COR-L47 (cell line): ENCODE results near the gene TMEM120A.

Experiments
- DNase-seq: peaks from one replicate; lab custom pipeline; 2025; lab: John Stamatoyannopoulos, UW

TMEM120A gene

DNA sequence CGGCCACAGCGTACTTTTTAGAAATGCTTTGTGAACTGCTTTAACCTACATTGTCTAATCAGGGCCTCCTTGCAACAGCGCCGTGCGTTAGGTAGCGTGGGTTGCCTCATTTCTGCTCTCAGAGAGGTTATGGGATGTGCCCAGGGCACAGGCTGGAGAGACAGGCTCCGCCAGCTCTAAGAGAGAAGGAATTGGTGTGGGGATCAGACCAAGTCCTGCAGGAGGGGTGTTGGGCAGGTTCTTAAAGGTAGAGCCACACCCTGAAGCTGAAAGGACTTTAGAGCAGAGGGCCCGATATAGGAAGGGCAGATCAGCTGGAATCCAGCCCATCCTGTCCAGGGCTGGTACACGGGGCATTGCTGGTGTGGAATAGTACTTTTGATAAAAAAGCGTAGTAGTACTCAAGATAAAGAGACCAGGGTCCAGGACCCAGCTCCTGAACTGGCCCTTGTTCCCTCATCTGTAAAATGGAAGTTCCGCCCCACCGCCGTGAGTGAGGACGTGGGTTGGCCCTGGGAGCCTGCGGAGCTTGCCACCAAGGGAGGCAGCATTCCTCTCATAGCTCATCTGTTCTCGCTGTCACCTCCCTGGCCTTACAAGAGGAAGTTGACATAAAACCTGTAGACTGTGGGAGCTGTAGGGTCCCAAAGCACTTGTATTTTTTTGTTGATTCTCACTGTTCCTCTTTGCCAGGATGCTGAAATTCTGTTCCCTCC, 37.2 kb downstream of the TMEM120A start:
- DNase-seq: no peak

DNA sequence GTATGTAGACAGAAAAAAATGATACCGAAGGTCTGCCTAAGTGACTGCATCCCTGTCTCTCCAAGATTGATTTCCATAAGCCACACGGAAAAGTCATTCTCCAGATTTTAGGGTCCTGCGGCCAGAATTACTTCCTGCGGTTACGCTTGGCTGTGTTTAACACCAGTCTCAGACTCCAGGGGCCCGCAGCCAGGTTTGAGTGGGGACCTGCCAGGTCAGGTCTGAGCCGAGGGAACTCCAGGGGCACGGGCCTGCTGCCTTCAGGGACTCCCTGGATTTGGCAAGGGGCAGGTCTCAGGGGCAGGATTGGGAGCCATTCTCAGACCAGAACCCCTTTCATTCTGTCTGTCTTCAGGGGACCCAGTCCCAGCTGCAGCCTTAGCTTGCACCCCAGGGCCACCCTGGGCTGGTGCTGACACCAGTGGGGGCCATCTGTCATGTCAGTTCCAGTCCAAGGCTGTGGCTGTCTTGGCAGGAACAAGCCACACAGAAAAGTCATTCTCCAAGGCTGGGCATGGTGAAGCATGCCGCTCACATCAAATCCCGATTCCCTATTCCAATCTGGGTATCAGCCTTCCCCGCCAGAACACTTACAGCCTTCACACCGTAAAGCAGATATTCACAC, 39.0 kb downstream of the TMEM120A start:
- DNase-seq: no peak

DNA sequence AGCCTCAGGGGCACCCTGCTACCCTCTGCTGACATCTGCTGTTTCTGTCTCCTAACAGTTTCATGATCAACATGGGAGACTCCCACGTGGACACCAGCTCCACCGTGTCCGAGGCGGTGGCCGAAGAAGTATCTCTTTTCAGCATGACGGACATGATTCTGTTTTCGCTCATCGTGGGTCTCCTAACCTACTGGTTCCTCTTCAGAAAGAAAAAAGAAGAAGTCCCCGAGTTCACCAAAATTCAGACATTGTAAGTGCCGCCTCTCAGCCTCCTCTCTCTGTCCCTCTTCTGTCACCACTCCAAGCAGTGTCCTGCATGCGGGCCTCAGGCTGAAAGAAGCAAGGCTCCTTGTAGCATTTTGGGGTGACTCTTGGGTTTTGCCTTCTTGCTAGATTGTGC, 40.5 kb downstream of the TMEM120A start:
- no peak for DNase-seq

DNA sequence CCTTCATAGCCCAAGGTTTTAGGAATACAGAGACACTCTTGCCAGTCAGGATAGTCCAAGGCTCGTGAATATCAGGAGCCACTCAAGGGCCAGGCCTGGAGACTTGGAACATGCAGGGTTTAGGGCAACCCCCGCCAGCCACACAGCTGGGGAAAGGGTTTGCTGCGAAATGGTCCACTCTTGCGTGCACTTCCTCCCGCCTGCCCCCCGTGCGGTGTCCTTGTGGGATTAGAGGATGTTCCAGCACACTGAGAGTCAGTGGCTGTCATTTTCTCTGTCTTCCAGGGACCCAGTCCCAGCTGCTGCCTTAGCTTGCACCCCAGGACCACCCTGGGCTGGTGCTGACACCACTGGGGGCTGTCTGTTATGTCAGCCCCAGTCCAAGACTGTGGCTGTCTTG, 41.0 kb downstream of the TMEM120A start:
- DNase-seq: no peak

DNA sequence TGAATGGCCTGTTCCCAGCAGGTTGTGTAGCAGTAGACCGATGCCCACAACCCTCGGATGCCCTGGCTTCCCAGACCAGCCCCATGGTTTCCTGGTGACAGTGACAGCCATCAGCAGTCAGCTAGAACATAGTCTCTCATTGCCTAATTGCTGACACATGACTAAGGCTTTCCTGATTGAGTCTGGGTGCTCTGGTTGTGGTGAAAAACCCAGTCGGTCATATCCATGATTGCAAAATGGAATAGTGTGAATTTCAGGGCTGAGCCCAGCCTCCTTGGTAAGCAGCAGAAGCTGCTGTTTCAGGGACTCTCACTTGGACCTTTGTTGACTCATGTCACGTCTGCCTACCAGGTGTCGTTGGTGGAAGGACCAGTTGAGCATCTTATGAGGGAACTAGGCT, 42.9 kb downstream of the TMEM120A start:
- DNase-seq: no peak

- no peak for DNase-seq
These were observed 44.2 kb downstream of the TMEM120A start for GRCh38 chr7:75950111-75950681.

- no peak for DNase-seq
These were observed 46.2 kb downstream of the TMEM120A start for GRCh38 chr7:75948179-75948578.

- DNase-seq: no peak
These were observed 48.1 kb downstream of the TMEM120A start for GRCh38 chr7:75946207-75946855.

GRCh38 chr7:75945297-75946168, 48.9 kb downstream of the TMEM120A start:
- DNase-seq: no peak

GRCh38 chr7:75944507-75944906, 49.9 kb downstream of the TMEM120A start:
- DNase-seq: no peak

DNA sequence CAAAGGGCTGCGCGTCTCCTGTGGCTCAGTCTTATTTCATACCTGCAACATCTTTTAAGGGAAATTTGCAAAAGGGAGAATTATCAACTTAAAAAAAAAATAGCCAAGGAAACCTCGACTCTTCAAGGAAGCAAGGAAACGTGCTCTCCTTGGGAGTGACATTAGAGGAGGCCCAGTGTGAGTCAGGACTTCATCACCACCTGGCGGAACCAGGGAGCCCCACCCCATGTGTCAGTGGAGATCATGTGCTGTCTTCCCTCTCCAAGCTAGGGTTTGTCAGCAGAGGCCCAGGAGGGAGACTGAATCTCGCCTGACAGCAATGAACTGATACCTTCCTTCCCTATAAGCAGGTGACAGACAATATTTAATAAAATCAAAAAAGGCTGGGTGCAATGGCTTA, 50.5 kb downstream of the TMEM120A start:
- no peak for DNase-seq

DNA sequence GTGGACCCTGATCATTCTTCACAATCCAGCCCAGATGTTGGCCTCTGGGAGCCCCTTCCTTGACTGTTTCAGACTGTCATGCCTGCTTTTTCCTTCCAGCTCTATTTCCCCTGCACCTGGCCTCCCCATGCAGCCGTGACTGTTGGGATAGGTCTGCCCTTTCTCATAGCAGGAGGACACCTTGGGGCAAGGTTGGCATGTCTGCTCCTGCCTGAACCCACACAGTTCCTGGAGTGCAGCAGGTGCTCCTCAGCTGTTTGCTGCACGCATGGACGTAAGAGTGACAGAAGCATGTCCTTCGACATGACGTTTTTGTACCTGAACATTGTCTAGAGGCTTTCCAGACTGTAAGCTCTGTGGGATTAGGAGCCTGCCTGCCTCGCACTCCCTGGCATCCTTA, 55.5 kb downstream of the TMEM120A start:
- DNase-seq: peak; percentile 27

- no peak for DNase-seq
These were observed 56.2 kb downstream of the TMEM120A start for GRCh38 chr7:75937958-75938786.
